VCaP (cell line): ENCODE measurements around the gene OVOL3.
A peak's percentile ranks its signal among the peaks of the same experiment; 100 is the strongest.

Experiments
- H3K27ac ChIP-seq: fragments of 450-650 bp; 2 replicates; pipeline ENCODE4 v1.5.1; 2017
- CTCF ChIP-seq: fragments of 450-650 bp; conservative IDR thresholded peaks from 2 replicates; pipeline ENCODE4 v1.5.1; 2017; ENCODE audit warnings: mild to moderate bottlenecking, moderate library complexity

Gene OVOL3

GRCh38 chr19:36101550-36102327 is 9.2 kb upstream of the OVOL3 start:
- peak overlapping the region; percentile 18; the same call in 1 of the 2 replicates for H3K27ac ChIP-seq
- TF ChIP-seq CTCF, result no peak

- peak overlapping the region; percentile 47; the same call in 1 of the 2 replicates for H3K27ac ChIP-seq
- TF ChIP-seq CTCF, result no peak
These were observed 7.8 kb upstream of the OVOL3 start for GRCh38 chr19:36103040-36103626.

- TF ChIP-seq CTCF, result no peak
- peak overlapping the region; percentile 47; the same call in 1 of the 2 replicates for H3K27ac ChIP-seq
These were observed 6.9 kb upstream of the OVOL3 start for GRCh38 chr19:36103842-36104552.

GRCh38 chr19:36106441-36106840 is 4.5 kb upstream of the OVOL3 start:
- peak overlapping the region; percentile 47 for H3K27ac ChIP-seq
- TF ChIP-seq CTCF, result no peak

- TF ChIP-seq CTCF, result no peak
- H3K27ac ChIP-seq, result peak overlapping the region; percentile 47; the same call in 1 of the 2 replicates
These were observed 4.0 kb upstream of the OVOL3 start for GRCh38 chr19:36106991-36107390.

GRCh38 chr19:36108684-36109083 is 2.3 kb upstream of the OVOL3 start:
- peak overlapping the region; percentile 17; the same call in 1 of the 2 replicates for H3K27ac ChIP-seq
- TF ChIP-seq CTCF, result no peak

GRCh38 chr19:36111200-36111539 is 227 bp downstream of the OVOL3 start:
- TF ChIP-seq CTCF, result no peak
- peak overlapping the region; percentile 2; the same call in 1 of the 2 replicates for H3K27ac ChIP-seq
